Measurements from ENCODE around the gene ZNF235. TPM values are rescaled to one million over a fixed set of nuclear protein-coding genes. Genes with fewer than 3 reads are reported as not detected.
"Not testable (repeated sequence)": the region's sequence is repeated elsewhere in the genome, so short reads cannot be mapped to it uniquely, and the experiment has no call there.

ZNF235 gene
- 3.1 TPM for polyA plus RNA-seq

GRCh38 chr19:44304659-44305193 is at the start of gene ZNF235:
Gene ZNF235 (minus strand): TSS chr19:44305025. CDS start chr19:44303404, 1,621 bp downstream.
- H3K4me1 Mint-ChIP-seq = peaks cover 7 to 21% (median 10%) of the 10 kb centered on the region in 3 donors
- peaks cover 8% of the 10 kb centered on the region for H3K27me3 Mint-ChIP-seq
- peak within 1 kb of the TSS; percentile 92 to 98 (median 96) for H3K4me3 Mint-ChIP-seq
- peaks cover 15% of the 10 kb centered on the region for H3K36me3 Mint-ChIP-seq
- H3K9me3 Mint-ChIP-seq = peaks cover 5 to 13% (median 8%) of the 10 kb centered on the region in 3 donors
- H3K27ac Mint-ChIP-seq = peak within 1 kb of the TSS; percentile 23 to 81 (median 81)

GRCh38 chr19:44346556-44346955 is 41.7 kb upstream of the ZNF235 start:
- Mint-ChIP-seq H3K9me3 (peaks cover 1 to 32% (median 30%) of the 10 kb centered on the region in 3 donors), H3K27ac (no peak overlapping the region), H3K27me3 (no peaks in the 10 kb centered on the region), H3K4me3 (no peak overlapping the region), H3K4me1 (peaks cover 0 to 4% (median 0%) of the 10 kb centered on the region in 3 donors), H3K36me3 (peaks cover 4% of the 10 kb centered on the region)

- no peak overlapping the region for H3K4me3 Mint-ChIP-seq
- no peak overlapping the region for H3K27ac Mint-ChIP-seq
- H3K27me3 Mint-ChIP-seq = no peaks in the 10 kb centered on the region
- H3K36me3 Mint-ChIP-seq = peaks cover 4% of the 10 kb centered on the region
- H3K9me3 Mint-ChIP-seq = peaks cover 1 to 34% (median 28%) of the 10 kb centered on the region in 3 donors
- peaks cover 0 to 4% (median 0%) of the 10 kb centered on the region in 3 donors for H3K4me1 Mint-ChIP-seq
These were observed 41.1 kb upstream of the ZNF235 start for GRCh38 chr19:44345959-44346358.

- H3K36me3 Mint-ChIP-seq = peaks cover 2% of the 10 kb centered on the region
- no peak overlapping the region for H3K4me3 Mint-ChIP-seq
- peaks cover 0 to 4% (median 0%) of the 10 kb centered on the region in 3 donors for H3K4me1 Mint-ChIP-seq
- peaks cover 1 to 32% (median 21%) of the 10 kb centered on the region in 3 donors for H3K9me3 Mint-ChIP-seq
- H3K27ac Mint-ChIP-seq = no peak overlapping the region
- no peaks in the 10 kb centered on the region for H3K27me3 Mint-ChIP-seq
These were observed 39.4 kb upstream of the ZNF235 start for GRCh38 chr19:44344255-44344654.

GRCh38 chr19:44341794-44342193 is 37.0 kb upstream of the ZNF235 start:
- H3K27ac Mint-ChIP-seq = no peak overlapping the region
- peaks cover 0 to 4% (median 0%) of the 10 kb centered on the region in 3 donors for H3K4me1 Mint-ChIP-seq
- no peaks in the 10 kb centered on the region for H3K36me3 Mint-ChIP-seq
- H3K9me3 Mint-ChIP-seq = peaks cover 6 to 35% (median 21%) of the 10 kb centered on the region in 3 donors
- H3K27me3 Mint-ChIP-seq = no peaks in the 10 kb centered on the region
- H3K4me3 Mint-ChIP-seq = no peak overlapping the region

- H3K9me3 Mint-ChIP-seq = peaks cover 15 to 46% (median 23%) of the 10 kb centered on the region in 3 donors
These were observed 29.8 kb upstream of the ZNF235 start for GRCh38 chr19:44334639-44335038.

GRCh38 chr19:44332145-44332544 is 27.3 kb upstream of the ZNF235 start:
- peaks cover 25 to 41% (median 26%) of the 10 kb centered on the region in 3 donors for H3K9me3 Mint-ChIP-seq
- H3K36me3 Mint-ChIP-seq = peaks cover 8% of the 10 kb centered on the region
- H3K27me3 Mint-ChIP-seq = peaks cover 3% of the 10 kb centered on the region
- no peak overlapping the region for H3K27ac Mint-ChIP-seq
- no peaks in the 10 kb centered on the region for H3K4me1 Mint-ChIP-seq
- H3K4me3 Mint-ChIP-seq = no peak overlapping the region

More at GRCh38 chr19:44334639-44335038, 29.8 kb upstream of the ZNF235 start:
- not testable (repeated sequence) for H3K4me3 Mint-ChIP-seq, H3K36me3 Mint-ChIP-seq, H3K27ac Mint-ChIP-seq, H3K4me1 Mint-ChIP-seq, H3K27me3 Mint-ChIP-seq

- Mint-ChIP-seq H3K36me3 (peaks cover 7% of the 10 kb centered on the region), H3K4me1 (peaks cover 0 to 5% (median 4%) of the 10 kb centered on the region in 3 donors), H3K4me3 (no peak overlapping the region), H3K9me3 (peaks cover 19 to 30% (median 23%) of the 10 kb centered on the region in 3 donors), H3K27ac (no peak overlapping the region), H3K27me3 (peaks cover 2% of the 10 kb centered on the region)
These were observed 11.1 kb upstream of the ZNF235 start for GRCh38 chr19:44315883-44316282.

- Mint-ChIP-seq H3K9me3 (peaks cover 15 to 20% (median 19%) of the 10 kb centered on the region in 3 donors), H3K4me3 (no peak overlapping the region), H3K36me3 (peaks cover 6% of the 10 kb centered on the region), H3K27me3 (peaks cover 7% of the 10 kb centered on the region), H3K4me1 (peaks cover 0 to 5% (median 4%) of the 10 kb centered on the region in 3 donors), H3K27ac (no peak overlapping the region)
These were observed 8.4 kb upstream of the ZNF235 start for GRCh38 chr19:44313231-44313630.

GRCh38 chr19:44308011-44308410 is 3.2 kb upstream of the ZNF235 start:
- Mint-ChIP-seq H3K4me3 (no peak overlapping the region), H3K9me3 (peaks cover 8 to 13% (median 12%) of the 10 kb centered on the region in 3 donors), H3K4me1 (peaks cover 7 to 21% (median 10%) of the 10 kb centered on the region in 3 donors)

GRCh38 chr19:44306283-44306682 is 1.5 kb upstream of the ZNF235 start:
- H3K27me3 Mint-ChIP-seq = peaks cover 8% of the 10 kb centered on the region
- peaks cover 8 to 13% (median 11%) of the 10 kb centered on the region in 3 donors for H3K9me3 Mint-ChIP-seq
- no peak overlapping the region for H3K27ac Mint-ChIP-seq
- H3K4me1 Mint-ChIP-seq = peaks cover 7 to 21% (median 10%) of the 10 kb centered on the region in 3 donors
- peaks cover 6% of the 10 kb centered on the region for H3K36me3 Mint-ChIP-seq
- peak overlapping the region in 1 of 4 donors; percentile 55 for H3K4me3 Mint-ChIP-seq

More at GRCh38 chr19:44308011-44308410, 3.2 kb upstream of the ZNF235 start:
- Mint-ChIP-seq H3K27me3 (peaks cover 10% of the 10 kb centered on the region), H3K27ac (no peak overlapping the region), H3K36me3 (peaks cover 2% of the 10 kb centered on the region)

GRCh38 chr19:44305457-44305856 is 632 bp upstream of the ZNF235 start:
- Mint-ChIP-seq H3K27ac (no peak overlapping the region), H3K4me1 (peaks cover 7 to 21% (median 10%) of the 10 kb centered on the region in 3 donors), H3K4me3 (peak overlapping the region; percentile 92 to 98 (median 96)), H3K27me3 (peaks cover 8% of the 10 kb centered on the region), H3K36me3 (peaks cover 9% of the 10 kb centered on the region), H3K9me3 (peaks cover 8 to 13% (median 11%) of the 10 kb centered on the region in 3 donors)

GRCh38 chr19:44303976-44304568 is 753 bp downstream of the ZNF235 start:
- Mint-ChIP-seq H3K27me3 (peaks cover 8% of the 10 kb centered on the region), H3K9me3 (peaks cover 5 to 13% (median 8%) of the 10 kb centered on the region in 3 donors), H3K27ac (no peak overlapping the region), H3K36me3 (peaks cover 20% of the 10 kb centered on the region), H3K4me3 (peak overlapping the region; percentile 92 to 98 (median 96)), H3K4me1 (peaks cover 10 to 21% (median 10%) of the 10 kb centered on the region in 3 donors)

- Mint-ChIP-seq H3K27me3 (peaks cover 4% of the 10 kb centered on the region), H3K27ac (no peak overlapping the region), H3K36me3 (peaks cover 24% of the 10 kb centered on the region), H3K4me3 (peak overlapping the region in 1 of 4 donors; percentile 92), H3K4me1 (peaks cover 10 to 21% (median 10%) of the 10 kb centered on the region in 3 donors), H3K9me3 (peaks cover 3 to 8% (median 3%) of the 10 kb centered on the region in 3 donors)
These were observed 1.5 kb downstream of the ZNF235 start for GRCh38 chr19:44303320-44303719.

- Mint-ChIP-seq H3K4me3 (no peak overlapping the region), H3K36me3 (peaks cover 31% of the 10 kb centered on the region), H3K27me3 (no peaks in the 10 kb centered on the region), H3K27ac (peak overlapping the region in 1 of 3 donors; percentile 1), H3K4me1 (peaks cover 0 to 4% (median 0%) of the 10 kb centered on the region in 3 donors), H3K9me3 (peaks cover 25 to 58% (median 32%) of the 10 kb centered on the region in 3 donors)
These were observed 19.9 kb downstream of the ZNF235 start for GRCh38 chr19:44284968-44285367.
